Left hindlimb (tissue), 1 donor: Measurements from ENCODE around the gene ADAMTS12.
"Not testable (repeated sequence)": the region's sequence is repeated elsewhere in the genome, so short reads cannot be mapped to it uniquely, and the experiment has no call there.

Experiments used
- DNase-seq: peaks from one replicate; pipeline ENCODE4 v3.0.0-alpha.2; 2018

The ADAMTS12 gene

GRCh38 chr5:33563983-33564908, 327.5 kb downstream of the ADAMTS12 start:
- DNase-seq, result no peak

GRCh38 chr5:33563530-33563929, 328.3 kb downstream of the ADAMTS12 start:
- DNase-seq, result no peak

GRCh38 chr5:33558489-33558888, 333.3 kb downstream of the ADAMTS12 start:
- DNase-seq, result no peak

- no peak for DNase-seq
Observed at GRCh38 chr5:33557605-33558004, 334.2 kb downstream of the ADAMTS12 start.

- no peak for DNase-seq
Observed at GRCh38 chr5:33556330-33557328, 335.2 kb downstream of the ADAMTS12 start.

GRCh38 chr5:33549982-33550567, 341.7 kb downstream of the ADAMTS12 start:
- no peak for DNase-seq

GRCh38 chr5:33539790-33540189, 352.0 kb downstream of the ADAMTS12 start:
- DNase-seq, result not testable (repeated sequence)

- no peak for DNase-seq
Observed at GRCh38 chr5:33539212-33539611, 352.6 kb downstream of the ADAMTS12 start.

- DNase-seq, result no peak
Observed at GRCh38 chr5:33538201-33538600, 353.6 kb downstream of the ADAMTS12 start.

- DNase-seq, result no peak
Observed at GRCh38 chr5:33537240-33537639, 354.6 kb downstream of the ADAMTS12 start.

GRCh38 chr5:33536802-33537201, 355.0 kb downstream of the ADAMTS12 start:
- no peak for DNase-seq

- DNase-seq, result no peak
Observed at GRCh38 chr5:33531824-33532223, 360.0 kb downstream of the ADAMTS12 start.

GRCh38 chr5:33531037-33531298, 360.8 kb downstream of the ADAMTS12 start:
- DNase-seq, result no peak

- no peak for DNase-seq
Observed at GRCh38 chr5:33530183-33531036, 361.4 kb downstream of the ADAMTS12 start.

GRCh38 chr5:33527696-33528095, 364.1 kb downstream of the ADAMTS12 start:
- no peak for DNase-seq

GRCh38 chr5:33526755-33527154, 365.0 kb downstream of the ADAMTS12 start:
- DNase-seq, result no peak

GRCh38 chr5:33524476-33524875, 367.3 kb downstream of the ADAMTS12 start:
- no peak for DNase-seq

- no peak for DNase-seq
Observed at GRCh38 chr5:33523208-33523771, 368.5 kb downstream of the ADAMTS12 start.

GRCh38 chr5:33516421-33516820, 375.4 kb downstream of the ADAMTS12 start:
- DNase-seq, result no peak

- DNase-seq, result not testable (repeated sequence)
Observed at GRCh38 chr5:33515366-33515765, 376.4 kb downstream of the ADAMTS12 start.

GRCh38 chr5:33513462-33514185, 378.2 kb downstream of the ADAMTS12 start:
- no peak for DNase-seq
